ENCODE data around the gene ADARB2.

The ADARB2 gene

DNA sequence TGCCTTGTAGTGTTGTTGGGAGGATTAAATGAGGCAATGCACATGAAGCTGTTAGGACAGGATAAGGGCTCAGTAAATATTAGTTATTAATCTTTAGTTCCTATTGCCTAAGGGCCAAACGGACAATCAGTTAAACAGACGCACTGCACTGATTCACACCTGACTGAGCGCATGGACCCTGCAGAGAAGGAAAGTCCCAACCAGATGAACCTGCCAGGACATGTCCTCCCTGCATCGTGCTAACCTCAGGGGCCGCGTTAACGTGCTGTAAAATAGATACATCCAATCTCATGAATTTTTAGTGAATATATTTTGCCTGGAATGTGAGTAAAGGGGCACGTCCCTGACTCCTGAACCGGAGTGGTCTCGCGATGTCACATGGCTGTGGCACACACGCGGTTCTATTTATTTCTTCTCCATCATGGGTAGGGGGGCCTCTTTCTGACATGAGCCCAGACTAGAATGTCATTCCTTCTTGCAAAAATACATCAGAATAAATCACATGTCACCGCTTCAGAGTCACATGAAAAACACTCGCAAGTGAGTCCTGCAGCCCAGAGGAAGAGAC, 12.3 kb downstream of the ADARB2 start:
- H3K36me3 Mint-ChIP-seq (ENCODE audit: low read depth) = no peaks in the 10 kb centered on the region
- DNase-seq (no peak), ATAC-seq (no peak)
- no peak overlapping the region for H3K4me3 Mint-ChIP-seq
- H3K4me1 Mint-ChIP-seq = no peaks in the 10 kb centered on the region
- no peak overlapping the region for H3K27ac Mint-ChIP-seq
- peaks cover 30% of the 10 kb centered on the region for H3K27me3 Mint-ChIP-seq
- H3K9me3 Mint-ChIP-seq = no peaks in the 10 kb centered on the region

DNA sequence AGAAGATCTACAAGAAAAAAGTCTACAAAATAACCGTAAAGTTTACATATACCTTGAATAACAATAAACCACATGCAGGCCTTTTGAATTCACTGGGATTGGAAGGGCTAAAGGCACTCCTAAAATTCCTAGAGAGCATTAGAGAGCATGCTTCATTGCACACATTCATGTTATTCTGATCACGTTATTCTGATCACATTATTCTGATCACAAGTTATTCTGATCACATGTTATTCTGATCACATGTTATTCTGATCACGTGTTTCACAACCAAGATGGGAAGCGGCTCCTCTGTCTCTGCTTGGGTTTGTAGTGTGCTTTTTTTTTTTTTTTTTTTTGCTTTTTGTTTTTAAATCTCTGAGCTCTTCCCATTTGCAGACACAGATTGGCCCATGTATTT, 20.5 kb downstream of the ADARB2 start:
- DNase-seq = no peak
- Mint-ChIP-seq H3K9me3 (no peaks in the 10 kb centered on the region), H3K36me3 (ENCODE audit: low read depth) (no peaks in the 10 kb centered on the region), H3K27ac (no peak overlapping the region), H3K27me3 (peaks cover 59% of the 10 kb centered on the region), H3K4me1 (peaks cover 4% of the 10 kb centered on the region), H3K4me3 (no peak overlapping the region)
- no peak for ATAC-seq

DNA sequence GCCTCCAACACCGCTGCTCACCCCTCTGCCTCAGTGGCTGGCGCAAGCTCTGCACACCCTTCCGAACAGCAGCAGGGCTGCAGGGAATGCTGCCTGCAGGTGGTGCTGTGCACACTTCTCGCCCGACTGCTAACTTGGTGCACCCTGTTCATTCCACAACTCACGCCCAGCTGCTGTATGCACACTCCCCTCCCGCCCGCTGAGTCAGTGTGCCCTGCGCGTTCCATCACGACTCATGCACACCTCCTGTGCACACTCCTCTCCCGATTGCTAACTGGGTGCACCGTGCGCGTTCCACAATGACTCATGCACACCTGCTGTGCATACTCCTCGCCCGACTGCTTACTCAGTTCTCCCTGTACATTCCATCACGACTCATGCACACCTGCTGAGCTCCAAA, 21.5 kb downstream of the ADARB2 start:
- ATAC-seq (peak; percentile 73), DNase-seq (peak; percentile 29)
- H3K27me3 Mint-ChIP-seq = peaks cover 63% of the 10 kb centered on the region
- H3K4me1 Mint-ChIP-seq = peaks cover 4% of the 10 kb centered on the region
- H3K9me3 Mint-ChIP-seq = no peaks in the 10 kb centered on the region
- H3K4me3 Mint-ChIP-seq = no peak overlapping the region
- H3K27ac Mint-ChIP-seq = no peak overlapping the region
- H3K36me3 Mint-ChIP-seq (ENCODE audit: low read depth) = no peaks in the 10 kb centered on the region

DNA sequence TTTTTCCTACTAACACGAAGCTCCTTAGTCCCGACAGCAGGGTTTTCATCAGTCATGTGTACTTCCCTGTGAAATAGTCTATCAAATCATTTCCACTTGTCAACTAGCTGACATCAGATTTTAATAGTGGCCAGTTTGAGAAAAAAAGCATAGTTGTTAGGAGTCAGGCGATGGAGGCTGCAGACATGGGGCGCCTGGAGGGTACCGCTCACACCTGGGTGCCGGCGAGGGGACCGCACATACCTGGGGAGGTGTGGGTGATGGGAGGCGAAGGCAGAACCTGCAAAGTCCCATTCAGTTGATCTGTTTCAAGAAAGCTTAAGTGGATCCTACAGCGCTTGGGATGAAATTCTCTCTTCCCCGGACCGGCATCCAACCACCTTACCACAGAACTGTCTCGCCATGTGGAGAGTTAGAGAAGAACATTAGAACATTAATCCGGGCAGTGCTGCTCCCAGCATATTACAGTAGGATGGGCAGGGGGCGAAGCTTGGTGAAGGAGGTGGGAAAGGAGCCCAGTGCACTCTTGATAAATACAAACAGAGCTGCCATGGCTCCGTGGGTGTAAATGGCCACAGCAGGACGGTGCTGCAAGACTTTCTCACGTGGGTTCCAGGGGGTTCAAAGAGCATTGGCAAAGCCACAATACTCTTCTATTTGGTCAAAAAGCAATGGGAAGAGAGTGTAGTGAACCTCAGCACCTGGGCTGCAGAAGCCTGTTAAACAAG, 24.2 kb downstream of the ADARB2 start:
- peaks cover 74% of the 10 kb centered on the region for H3K27me3 Mint-ChIP-seq
- no peak overlapping the region for H3K4me3 Mint-ChIP-seq
- no peaks in the 10 kb centered on the region for H3K36me3 Mint-ChIP-seq (ENCODE audit: low read depth)
- no peaks in the 10 kb centered on the region for H3K9me3 Mint-ChIP-seq
- DNase-seq (no peak), ATAC-seq (no peak)
- peaks cover 4% of the 10 kb centered on the region for H3K4me1 Mint-ChIP-seq
- no peak overlapping the region for H3K27ac Mint-ChIP-seq

DNA sequence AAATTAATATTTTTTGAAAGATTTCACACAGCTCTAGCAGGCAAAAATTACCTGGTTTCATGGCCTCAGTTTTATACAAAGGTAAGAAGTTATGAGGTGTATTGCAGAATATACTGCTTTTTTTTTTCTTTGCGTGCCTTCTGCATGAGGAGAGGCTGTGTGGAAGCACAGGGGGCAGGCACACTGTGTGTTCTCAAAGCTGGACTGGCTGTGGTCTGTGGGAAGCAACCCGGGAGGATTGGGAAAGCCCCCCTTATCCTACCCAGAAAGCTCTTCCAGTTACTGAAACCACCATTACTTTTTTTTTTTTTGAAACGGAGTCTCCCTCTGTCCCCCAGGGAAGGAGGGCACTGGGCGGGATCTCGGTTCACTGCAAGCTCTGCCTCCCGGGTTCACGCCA, 25.0 kb downstream of the ADARB2 start:
- no peak for ATAC-seq
- no peak overlapping the region for H3K27ac Mint-ChIP-seq
- H3K27me3 Mint-ChIP-seq = peaks cover 73% of the 10 kb centered on the region

DNA sequence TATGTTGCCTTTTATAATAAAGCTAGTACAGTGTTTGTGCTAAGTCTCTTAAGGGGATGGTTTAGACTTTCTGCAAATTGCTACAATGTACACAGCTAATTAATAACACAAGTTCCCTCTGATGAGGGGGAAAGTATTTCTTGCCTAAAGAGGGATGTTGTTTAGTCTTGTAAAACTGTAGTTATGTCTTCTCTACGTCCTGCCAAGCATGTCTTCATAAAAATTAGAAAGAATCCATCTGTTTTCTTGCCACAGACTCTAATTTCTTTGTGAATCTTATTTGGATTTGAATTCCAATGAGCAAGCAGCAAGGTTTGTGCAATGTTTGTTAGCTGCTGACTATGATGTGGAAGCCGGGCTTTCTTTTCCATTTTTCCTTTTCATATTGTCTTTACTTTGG, 28.2 kb downstream of the ADARB2 start:
- H3K36me3 Mint-ChIP-seq (ENCODE audit: low read depth) = no peaks in the 10 kb centered on the region
- no peak overlapping the region for H3K4me3 Mint-ChIP-seq
- DNase-seq (no peak), ATAC-seq (no peak)
- H3K27me3 Mint-ChIP-seq = peaks cover 65% of the 10 kb centered on the region
- H3K4me1 Mint-ChIP-seq = peaks cover 16% of the 10 kb centered on the region
- no peaks in the 10 kb centered on the region for H3K9me3 Mint-ChIP-seq
- no peak overlapping the region for H3K27ac Mint-ChIP-seq

More for the DNA sequence above, 25.0 kb downstream of the ADARB2 start:
- Mint-ChIP-seq H3K9me3 (no peaks in the 10 kb centered on the region), H3K36me3 (ENCODE audit: low read depth) (no peaks in the 10 kb centered on the region), H3K4me1 (peaks cover 9% of the 10 kb centered on the region), H3K4me3 (no peak overlapping the region)
- DNase-seq = no peak

DNA sequence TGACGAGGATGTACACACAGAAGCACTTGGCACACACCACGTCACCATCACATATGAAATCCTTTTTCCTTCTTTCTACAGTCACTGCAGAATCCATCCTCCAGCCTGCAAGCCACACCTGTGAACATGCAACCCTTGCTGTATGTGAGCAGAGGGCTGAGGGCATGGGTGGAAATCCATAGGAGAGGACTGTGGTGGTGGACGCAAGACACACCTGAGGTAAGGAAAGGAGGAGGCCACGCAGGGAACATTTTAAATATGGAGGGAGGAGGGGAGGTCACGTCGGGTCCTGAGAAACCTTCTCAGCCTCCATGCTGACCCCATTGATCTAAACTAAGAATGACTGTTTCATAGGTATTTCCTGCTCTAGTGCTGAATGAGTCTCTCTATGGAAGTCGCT, 28.6 kb downstream of the ADARB2 start:
- H3K27ac Mint-ChIP-seq = no peak overlapping the region
- H3K36me3 Mint-ChIP-seq (ENCODE audit: low read depth) = no peaks in the 10 kb centered on the region
- DNase-seq = no peak
- H3K9me3 Mint-ChIP-seq = no peaks in the 10 kb centered on the region
- ATAC-seq = no peak
- peaks cover 61% of the 10 kb centered on the region for H3K27me3 Mint-ChIP-seq
- no peak overlapping the region for H3K4me3 Mint-ChIP-seq
- H3K4me1 Mint-ChIP-seq = peaks cover 16% of the 10 kb centered on the region

DNA sequence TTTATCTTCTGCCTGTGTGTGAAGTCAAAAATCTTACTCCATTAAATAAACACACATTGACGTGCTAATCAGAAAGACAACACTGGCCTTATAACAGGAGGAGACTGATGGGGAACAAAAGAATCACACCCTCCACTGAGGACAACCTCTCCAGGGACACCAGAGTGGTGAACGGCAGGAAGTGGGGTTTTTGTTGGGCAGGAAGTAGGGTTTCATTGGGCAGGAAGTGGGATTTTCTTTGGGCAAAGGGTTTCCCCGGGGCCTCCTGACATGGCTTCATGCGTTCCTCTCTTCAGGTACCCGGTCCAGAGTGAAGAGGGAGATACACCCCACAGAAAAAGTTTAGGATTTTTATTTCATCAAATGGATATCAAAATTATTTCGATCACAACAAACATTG, 30.6 kb downstream of the ADARB2 start:
- H3K27me3 Mint-ChIP-seq = peaks cover 63% of the 10 kb centered on the region
- DNase-seq (peak; percentile 9), ATAC-seq (peak; percentile 57)
- H3K4me3 Mint-ChIP-seq = peak overlapping the region; percentile 36
- H3K36me3 Mint-ChIP-seq (ENCODE audit: low read depth) = no peaks in the 10 kb centered on the region
- H3K9me3 Mint-ChIP-seq = no peaks in the 10 kb centered on the region
- H3K27ac Mint-ChIP-seq = peak overlapping the region; percentile 74
- peaks cover 16% of the 10 kb centered on the region for H3K4me1 Mint-ChIP-seq

DNA sequence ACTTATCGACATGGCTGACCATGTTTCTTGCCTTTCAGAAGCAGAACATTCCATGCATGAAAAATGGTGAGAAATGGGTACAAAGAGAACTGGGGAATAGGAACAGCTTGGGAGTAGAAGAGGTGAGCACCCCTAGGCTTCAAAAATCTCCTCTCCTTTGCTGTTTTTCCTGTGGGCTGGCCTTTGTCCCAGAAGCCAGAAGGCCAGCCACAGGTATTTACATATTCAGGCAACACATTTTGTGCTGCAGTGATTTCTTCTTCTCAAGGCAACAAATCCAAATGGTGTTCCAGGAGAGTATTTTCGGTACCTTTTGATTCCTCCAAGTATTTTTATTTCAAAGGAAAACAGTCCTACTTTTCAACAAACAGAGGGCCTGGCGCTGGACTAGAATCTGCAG, 31.1 kb downstream of the ADARB2 start:
- Mint-ChIP-seq H3K27ac (peak overlapping the region; percentile 74), H3K4me1 (peaks cover 16% of the 10 kb centered on the region), H3K4me3 (no peak overlapping the region), H3K36me3 (ENCODE audit: low read depth) (no peaks in the 10 kb centered on the region), H3K9me3 (no peaks in the 10 kb centered on the region), H3K27me3 (peaks cover 62% of the 10 kb centered on the region)
- ATAC-seq = no peak
- DNase-seq = no peak

DNA sequence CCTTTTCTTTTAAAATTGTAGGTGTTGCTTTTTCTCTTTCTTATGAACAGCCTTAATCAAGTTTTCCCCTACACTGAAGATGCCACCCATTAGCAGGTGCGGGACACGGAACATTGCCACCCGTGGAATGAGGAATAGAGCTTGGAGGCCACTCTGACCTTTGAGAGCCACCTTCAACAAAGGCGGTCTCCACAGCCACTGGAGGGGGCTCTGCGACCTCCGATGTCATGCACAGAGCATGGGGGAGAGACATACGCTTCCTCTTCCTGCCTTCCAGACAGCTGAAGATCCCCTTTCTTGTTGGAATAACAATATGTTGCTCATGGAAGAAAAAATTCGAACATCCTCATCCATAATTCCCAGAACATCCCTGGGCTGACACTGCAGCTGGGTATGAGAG, 39.1 kb downstream of the ADARB2 start:
- Mint-ChIP-seq H3K36me3 (ENCODE audit: low read depth) (no peaks in the 10 kb centered on the region), H3K27ac (no peak overlapping the region), H3K27me3 (peaks cover 27% of the 10 kb centered on the region), H3K9me3 (peaks cover 4% of the 10 kb centered on the region), H3K4me3 (no peak overlapping the region), H3K4me1 (no peaks in the 10 kb centered on the region)
- DNase-seq (no peak), ATAC-seq (no peak)

DNA sequence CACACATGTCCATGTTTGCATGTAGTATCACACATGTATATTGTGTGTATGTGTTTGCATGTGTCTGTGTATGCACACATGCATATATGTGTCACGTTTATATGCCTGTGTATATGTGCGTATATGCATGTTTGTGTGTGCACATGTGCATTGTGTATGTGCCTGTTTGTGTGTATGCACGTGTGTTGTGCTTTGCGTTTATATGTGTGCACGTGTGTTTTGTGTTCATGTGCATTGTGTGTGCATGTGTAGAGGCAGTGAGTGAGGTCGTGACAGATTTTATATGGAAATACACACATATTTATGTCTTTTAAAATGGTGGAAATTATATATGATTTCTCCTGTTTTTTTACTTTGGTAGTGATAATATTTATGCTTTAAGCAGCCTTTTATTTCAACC, 41.2 kb downstream of the ADARB2 start:
- no peak overlapping the region for H3K4me3 Mint-ChIP-seq
- H3K27ac Mint-ChIP-seq = no peak overlapping the region

DNA sequence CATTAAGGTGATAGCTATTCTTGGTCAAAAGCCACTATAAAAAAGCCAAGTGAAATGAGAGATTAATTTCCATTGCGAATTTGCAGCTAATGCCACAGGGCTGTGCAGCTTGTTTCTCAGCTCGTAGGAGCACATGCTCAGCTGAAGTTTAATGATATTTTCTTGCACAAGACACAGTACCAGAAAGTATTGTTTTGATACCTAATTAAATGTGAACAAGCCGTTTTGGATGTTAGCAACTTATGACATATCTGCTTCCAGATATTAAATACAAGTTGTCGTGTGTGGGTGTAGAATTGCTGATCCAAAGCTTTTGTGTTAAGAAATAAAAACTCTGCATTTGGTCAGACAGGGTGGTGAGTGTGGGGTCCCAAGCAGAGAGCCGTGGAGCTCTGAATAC, 47.2 kb downstream of the ADARB2 start:
- H3K27me3 Mint-ChIP-seq = peaks cover 32% of the 10 kb centered on the region
- H3K9me3 Mint-ChIP-seq = no peaks in the 10 kb centered on the region

More for the DNA sequence above, 41.2 kb downstream of the ADARB2 start:
- H3K9me3 Mint-ChIP-seq = peaks cover 4% of the 10 kb centered on the region
- no peaks in the 10 kb centered on the region for H3K36me3 Mint-ChIP-seq (ENCODE audit: low read depth)
- ATAC-seq = no peak
- DNase-seq = no peak
- no peaks in the 10 kb centered on the region for H3K4me1 Mint-ChIP-seq
- peaks cover 21% of the 10 kb centered on the region for H3K27me3 Mint-ChIP-seq

DNA sequence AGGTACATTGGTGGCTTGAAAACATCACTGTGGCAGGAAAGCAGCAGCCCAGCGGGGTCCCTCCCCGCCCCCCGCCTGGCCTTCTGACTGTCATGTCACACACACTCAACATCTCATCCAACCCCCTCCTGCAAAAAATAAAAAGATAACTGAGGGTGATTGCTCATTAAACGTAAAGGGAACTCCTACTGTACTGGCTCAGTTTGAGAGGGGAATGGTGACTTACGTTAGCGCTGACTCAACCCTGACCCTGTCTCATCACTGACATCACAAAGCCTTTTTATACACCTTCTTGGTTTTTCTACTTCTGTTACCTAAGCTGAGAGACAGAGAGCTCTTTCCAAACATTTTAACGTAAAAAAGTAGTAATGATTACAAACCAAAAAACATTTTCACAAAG, 48.8 kb downstream of the ADARB2 start:
- H3K4me3 Mint-ChIP-seq = no peak overlapping the region
- no peak for DNase-seq
- H3K4me1 Mint-ChIP-seq = no peaks in the 10 kb centered on the region
- no peaks in the 10 kb centered on the region for H3K9me3 Mint-ChIP-seq
- no peak overlapping the region for H3K27ac Mint-ChIP-seq
- no peaks in the 10 kb centered on the region for H3K36me3 Mint-ChIP-seq (ENCODE audit: low read depth)
- peaks cover 31% of the 10 kb centered on the region for H3K27me3 Mint-ChIP-seq
- ATAC-seq = no peak

More for the DNA sequence above, 47.2 kb downstream of the ADARB2 start:
- ATAC-seq = no peak
- Mint-ChIP-seq H3K27ac (no peak overlapping the region), H3K36me3 (ENCODE audit: low read depth) (no peaks in the 10 kb centered on the region), H3K4me3 (no peak overlapping the region), H3K4me1 (no peaks in the 10 kb centered on the region)
- no peak for DNase-seq

DNA sequence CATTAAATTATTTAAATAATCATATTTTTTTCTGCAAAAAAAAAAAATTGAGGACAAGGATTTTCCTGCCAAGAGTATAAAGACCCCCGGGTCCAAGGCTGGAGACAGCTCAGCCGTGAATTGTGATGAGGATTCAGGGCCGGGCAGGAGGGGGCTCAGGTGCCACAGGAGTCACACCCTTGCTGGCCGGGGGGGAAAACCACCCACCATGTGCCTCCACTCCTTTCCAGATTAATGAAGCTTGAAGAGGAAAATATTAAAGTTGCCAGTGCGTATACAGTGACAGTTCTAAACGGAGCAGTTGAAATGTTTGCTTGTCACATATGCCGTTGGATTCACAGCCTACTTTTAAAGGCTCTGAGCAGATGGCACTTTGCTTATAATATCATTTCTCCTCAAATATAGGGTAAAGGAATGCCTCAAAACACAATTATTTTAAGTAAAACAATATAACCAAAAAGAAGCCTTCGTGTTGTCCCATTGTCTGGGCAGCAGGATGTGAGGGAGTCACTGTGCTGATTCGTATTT, 49.6 kb downstream of the ADARB2 start:
- DNase-seq (no peak), ATAC-seq (no peak)
- H3K27ac Mint-ChIP-seq = no peak overlapping the region
- no peak overlapping the region for H3K4me3 Mint-ChIP-seq
- no peaks in the 10 kb centered on the region for H3K36me3 Mint-ChIP-seq (ENCODE audit: low read depth)
- H3K4me1 Mint-ChIP-seq = no peaks in the 10 kb centered on the region
- H3K27me3 Mint-ChIP-seq = peaks cover 32% of the 10 kb centered on the region
- no peaks in the 10 kb centered on the region for H3K9me3 Mint-ChIP-seq

DNA sequence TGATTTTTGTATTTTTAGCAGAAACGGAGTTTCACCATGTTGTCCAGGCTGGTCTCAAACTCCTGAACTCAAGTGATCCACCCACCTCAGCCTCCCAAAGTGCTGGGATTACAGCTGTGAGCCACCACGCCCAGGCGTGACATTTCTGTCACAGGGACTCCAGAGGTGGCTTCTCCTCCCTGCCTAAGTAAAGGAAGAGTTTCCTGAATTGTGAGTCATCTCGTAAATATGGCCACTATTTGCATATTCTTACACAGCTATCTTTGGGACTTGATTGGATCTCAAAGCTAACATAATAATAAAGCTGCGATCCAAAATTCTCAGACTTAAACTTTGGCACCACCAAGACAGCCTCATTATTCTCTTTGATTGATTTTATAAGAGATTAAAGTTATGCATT, 50.1 kb downstream of the ADARB2 start:
- Mint-ChIP-seq H3K27ac (no peak overlapping the region), H3K27me3 (peaks cover 32% of the 10 kb centered on the region)
- ATAC-seq = no peak

More for the DNA sequence above, 50.1 kb downstream of the ADARB2 start:
- no peak for DNase-seq
- H3K4me3 Mint-ChIP-seq = no peak overlapping the region
- H3K4me1 Mint-ChIP-seq = no peaks in the 10 kb centered on the region
- no peaks in the 10 kb centered on the region for H3K36me3 Mint-ChIP-seq (ENCODE audit: low read depth)
- no peaks in the 10 kb centered on the region for H3K9me3 Mint-ChIP-seq

Measured in activated naive CD8-positive, alpha-beta T cell treated with anti-CD3 and anti-CD28 coated beads, Interleukin-2, amount 50 U/mL, for 24 hours (primary cell).